Erythroblast (primary cell): ENCODE measurements around the gene XPNPEP3.

ENCODE experiments used
- GATA1 ChIP-seq: IDR thresholded peaks from 2 replicates; pipeline ENCODE4 v1.6.1; 2011; ENCODE audit warnings: low read depth, mild to moderate bottlenecking, control low read depth, low read length, moderate library complexity
- POLR2A ChIP-seq: IDR thresholded peaks from 2 replicates; pipeline ENCODE4 v1.6.1; 2011; ENCODE audit warnings: mild to moderate bottlenecking, low read length

DNA sequence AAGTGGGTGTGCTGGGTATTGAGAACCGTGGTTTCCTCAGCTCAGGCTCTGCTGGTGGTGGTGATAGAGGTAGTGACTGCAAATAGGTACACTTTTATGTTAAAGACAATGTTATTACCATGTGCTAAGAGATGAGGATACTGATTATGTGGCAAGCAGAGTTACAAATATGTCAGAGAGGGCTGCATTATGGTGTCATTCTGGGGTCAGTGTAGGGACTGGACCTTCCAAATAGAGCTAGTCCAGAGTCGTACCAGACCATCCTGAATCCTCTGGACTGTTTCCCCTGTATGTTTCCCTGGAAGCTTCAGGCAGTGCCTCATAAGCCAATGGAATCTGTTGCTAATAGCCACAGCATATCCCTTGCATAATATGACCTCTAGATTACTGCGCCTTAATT is 5.1 kb downstream of the XPNPEP3 start, which contains the start of gene DNAJB7:
- TF ChIP-seq POLR2A (no peak), GATA1 (no peak)
